GM18499 (cell line): ENCODE results near the gene ASB13.
"Not testable (repeated sequence)": the region's sequence is repeated elsewhere in the genome, so short reads cannot be mapped to it uniquely, and the experiment has no call there.

Experiments
- ATAC-seq: cut with Tn5 transposase; IDR thresholded peaks from one replicate; pipeline ENCODE4 v1.9.1; 2021; ENCODE audit warnings: moderate number of reproducible peaks; ENCODE audit not compliant: insufficient read depth, unreplicated experiment

The ASB13 gene

DNA sequence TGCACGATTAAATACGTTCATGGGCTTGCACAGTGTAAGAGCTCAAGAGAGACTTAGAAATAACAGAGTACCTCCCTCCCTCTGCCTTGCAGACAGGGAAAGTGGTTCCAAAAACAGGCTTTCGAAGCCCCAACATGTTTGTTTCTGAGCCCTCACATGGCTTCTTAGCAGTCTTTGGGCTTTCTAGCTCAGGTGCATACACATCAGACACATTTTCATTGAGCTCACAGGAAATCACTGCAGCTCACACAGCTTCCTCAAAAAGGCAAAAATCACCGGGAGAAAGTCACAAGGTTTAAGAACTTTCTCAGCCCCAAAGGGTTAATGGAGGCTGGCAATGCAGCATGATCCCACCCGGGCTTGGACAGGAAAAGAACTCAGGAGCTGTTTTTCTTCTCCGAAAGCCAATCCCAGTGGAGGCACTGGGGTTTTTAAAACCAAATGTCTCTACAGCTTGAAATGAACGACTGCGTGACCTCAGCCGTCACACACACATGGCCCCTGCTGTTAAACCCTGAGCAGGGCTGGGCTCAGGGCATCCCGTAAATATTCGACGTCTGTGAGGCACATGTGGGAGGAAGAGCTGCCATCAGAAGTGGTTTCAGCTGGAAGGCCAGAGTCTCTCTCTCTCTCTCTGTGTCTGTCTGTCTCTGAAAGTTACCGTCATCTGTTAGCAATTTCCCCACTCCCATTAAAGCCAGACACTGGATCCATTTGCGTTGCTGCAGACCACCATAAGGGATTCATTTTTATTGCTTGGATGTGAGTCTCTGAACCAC, 71.9 kb downstream of the ASB13 start:
- ATAC-seq, result no peak

DNA sequence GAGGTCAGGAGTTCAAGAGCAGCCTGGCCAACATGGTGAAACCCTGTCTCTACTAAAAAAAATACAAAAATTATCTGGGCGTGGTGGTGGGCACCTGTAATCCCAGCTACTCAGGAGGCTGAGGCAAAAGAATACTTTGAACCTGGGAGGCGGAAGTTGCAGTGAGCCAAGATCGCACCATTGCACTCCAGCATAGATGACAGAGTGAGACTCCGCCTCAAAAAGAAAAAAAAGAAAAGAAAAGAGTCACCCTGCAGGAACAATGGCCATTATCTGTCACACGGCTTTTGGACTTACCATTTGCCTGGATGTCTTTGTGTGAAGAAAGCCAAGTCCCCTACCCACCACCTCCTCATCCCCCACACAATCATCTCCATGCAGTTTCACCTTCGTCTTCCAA, 73.0 kb downstream of the ASB13 start:
- not testable (repeated sequence) for ATAC-seq

- no peak for ATAC-seq
These were observed 74.3 kb downstream of the ASB13 start for GRCh38 chr10:5592070-5592469.

DNA sequence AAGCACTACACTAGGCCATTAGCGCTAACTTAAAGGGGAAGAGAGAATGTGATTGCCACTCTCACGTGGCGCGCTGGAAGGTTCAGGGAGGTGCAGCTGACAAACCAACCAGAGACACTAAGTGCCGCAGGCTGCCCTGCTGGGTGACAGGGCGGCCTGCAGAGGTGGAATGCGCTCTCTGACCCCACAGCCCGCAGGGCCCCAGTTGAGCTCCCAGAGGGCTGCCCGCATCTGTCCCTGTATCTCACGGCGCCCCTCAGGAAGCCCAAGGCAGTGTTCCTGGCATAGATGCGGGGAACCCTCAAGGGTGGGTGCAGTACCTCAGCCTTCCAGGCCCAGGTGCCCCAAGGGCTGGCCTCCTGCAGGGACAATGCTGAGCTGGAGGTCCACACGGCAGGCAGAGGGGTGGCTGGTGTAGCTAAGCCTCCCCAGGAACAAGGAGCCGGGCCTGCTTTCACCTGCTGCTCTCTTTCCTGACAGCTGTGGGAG, 75.0 kb downstream of the ASB13 start:
- no peak for ATAC-seq

- no peak for ATAC-seq
These were observed 75.6 kb downstream of the ASB13 start for GRCh38 chr10:5590816-5591215.

- ATAC-seq, result no peak
These were observed 76.5 kb downstream of the ASB13 start for GRCh38 chr10:5589661-5590511.

GRCh38 chr10:5589011-5589660, 77.3 kb downstream of the ASB13 start:
- no peak for ATAC-seq
